GM18502 (cell line): ENCODE data around the gene TMCC2.
A peak's percentile ranks its signal among the peaks of the same experiment; 100 is the strongest.

Experiments used
- ATAC-seq: cut with Tn5 transposase; IDR thresholded peaks from one replicate; pipeline ENCODE4 v1.9.1; 2021; ENCODE audit warnings: mild to moderate bottlenecking; ENCODE audit not compliant: unreplicated experiment, poor library complexity

Gene TMCC2

DNA sequence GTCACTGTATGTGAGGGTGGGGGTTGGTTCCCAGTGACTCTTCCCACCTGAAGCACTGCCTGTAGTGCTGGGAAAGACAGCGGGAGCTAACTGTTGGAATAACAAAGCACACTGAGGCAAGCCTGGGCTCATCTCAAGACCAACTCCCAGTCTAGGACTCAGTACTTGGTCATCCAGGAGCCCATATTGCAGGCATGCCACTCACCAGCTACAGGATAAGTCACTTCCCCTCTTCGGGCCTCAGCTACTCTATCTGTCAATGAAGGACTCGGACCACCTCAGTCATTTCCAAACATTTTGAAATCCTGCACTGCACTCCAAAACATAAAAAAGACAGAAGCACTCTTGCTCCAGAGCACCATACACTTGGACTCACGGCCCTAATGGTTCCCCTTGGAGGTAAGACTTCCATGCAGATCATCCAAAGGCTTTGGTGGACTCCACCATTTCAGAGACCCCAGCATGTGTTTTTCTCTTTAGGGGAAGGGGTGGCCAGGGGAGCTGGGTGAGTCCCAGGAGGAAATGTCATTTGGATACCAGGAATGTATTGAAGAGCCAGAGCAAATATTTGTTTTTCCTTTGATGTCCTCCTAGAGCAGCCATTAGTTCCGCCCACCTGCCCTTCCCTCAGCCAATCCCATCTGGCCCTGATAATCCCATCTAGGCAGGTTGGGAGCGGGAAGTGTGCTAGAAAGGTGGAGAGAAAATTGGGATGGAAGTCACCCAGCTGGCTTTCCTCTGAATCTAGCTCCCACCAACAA lies 90.7 kb downstream of the TMCC2 start:
- no peak for ATAC-seq

DNA sequence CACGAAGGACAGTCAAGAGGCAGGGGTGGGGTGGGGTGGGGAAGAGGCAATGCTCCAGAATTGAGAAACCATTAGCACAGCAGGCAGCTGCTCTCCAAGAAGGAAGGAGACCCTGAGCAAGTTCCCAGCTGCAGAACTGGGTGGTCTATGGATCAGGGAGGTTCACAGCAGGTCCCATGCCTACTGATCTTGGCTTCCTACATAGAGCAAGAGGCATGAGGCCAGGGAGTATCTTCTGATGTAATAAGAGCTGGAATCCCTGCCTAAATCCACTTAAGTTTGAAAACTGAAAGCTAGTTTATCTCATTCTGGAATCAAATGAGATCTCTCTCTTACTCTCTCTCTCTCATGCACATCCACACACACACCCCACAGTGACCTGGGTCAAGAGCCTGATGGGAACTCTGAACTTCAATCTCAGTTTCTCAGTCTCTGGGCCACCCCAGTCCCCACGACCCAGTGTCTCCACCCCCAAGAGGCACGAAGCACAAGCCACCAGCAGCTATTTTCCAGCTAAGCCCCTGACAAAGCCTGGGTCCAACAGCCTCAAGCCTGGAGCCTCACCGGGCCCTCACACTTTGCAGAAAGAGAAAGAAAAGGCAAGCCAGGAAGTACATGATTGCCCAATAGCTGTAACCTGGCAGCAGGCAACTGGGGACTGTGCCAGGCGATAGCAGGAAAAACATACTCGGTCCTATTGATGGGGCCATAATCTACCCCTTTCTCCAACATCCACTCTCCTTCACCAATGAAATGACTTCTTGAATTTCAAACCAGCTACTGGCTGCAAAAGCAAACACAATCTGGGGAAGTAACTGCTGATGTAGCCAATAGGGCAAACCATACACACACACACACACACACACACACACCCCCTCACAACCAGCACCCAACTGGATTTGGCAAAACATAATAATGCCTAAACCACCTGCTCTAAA lies 91.6 kb downstream of the TMCC2 start:
- ATAC-seq = no peak

DNA sequence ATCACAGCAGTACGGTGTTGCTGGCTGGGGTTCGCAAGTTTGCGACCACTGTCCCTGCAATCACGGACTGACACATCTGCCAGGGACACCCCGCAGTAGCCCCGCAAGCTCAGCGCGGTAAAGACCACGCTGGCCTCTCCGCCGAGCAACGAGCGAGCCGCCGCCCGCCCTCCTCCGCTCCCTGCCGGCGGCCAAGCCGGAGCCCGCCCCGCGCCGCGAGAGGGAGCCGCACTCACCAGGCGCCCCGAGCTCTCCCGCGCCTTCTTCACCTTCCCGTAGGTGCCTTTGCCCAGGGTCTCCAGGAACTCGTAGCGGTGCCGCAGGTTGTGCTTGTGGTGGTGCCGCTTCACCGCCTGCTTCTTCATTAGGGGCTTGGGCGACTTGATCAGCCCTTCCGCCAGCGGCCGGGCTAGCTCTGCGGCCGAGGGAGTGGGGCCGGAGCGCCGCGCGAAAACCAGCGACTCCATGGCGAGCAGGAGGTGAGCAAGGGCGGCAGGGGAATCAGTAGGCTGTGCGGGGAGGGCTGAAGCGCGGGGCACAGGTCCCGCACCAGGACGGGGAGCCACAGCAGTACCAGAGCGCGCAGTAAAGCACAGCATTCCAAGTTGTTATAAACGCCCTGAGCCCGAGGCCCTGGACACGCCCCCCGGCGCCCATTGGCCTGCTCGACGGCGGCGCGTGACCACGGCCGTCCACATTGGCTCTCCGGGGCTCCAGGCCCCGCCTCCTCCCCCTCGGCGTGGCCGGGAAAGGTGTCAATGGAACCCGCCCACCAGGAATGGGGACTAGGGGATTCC lies 93.6 kb downstream of the TMCC2 start, which contains the start of gene NUAK2:
Gene NUAK2 (minus strand): TSS at position 584 of the 797 bp plus-strand sequence. CDS start 117 bp downstream, at position 467.
- ATAC-seq = peak; percentile 67

DNA sequence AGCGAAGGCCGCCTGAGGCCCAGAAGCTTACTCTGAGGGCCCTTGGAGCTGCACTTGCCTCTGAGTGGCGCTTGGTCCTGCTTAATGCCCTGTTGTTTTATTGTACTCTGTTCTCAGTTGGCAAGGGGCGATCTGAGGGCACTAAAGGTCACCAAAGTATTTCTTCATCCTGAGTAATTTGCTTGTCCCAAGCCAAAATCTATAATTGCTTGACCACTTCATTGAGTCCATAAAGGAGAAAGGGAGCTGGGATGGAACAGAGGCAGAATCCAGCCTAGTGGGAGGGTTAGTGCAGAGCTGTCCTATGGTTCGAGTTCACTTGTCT lies 94.2 kb downstream of the TMCC2 start:
- ATAC-seq = no peak
